Tibial nerve (tissue), 4 donors: ENCODE results near the gene ATP7A. TPM values are rescaled to one million over a fixed set of nuclear protein-coding genes. Genes with fewer than 3 reads are reported as not detected.

Experiments used
- DNase-seq, 2 donors: peaks; one replicate each; pipeline ENCODE4 v3.0.0-alpha.2; 2019; ENCODE audit warnings: low spot score in 2 of 2
- H3K27ac ChIP-seq, 4 donors: fragments of 200-600 bp; sonication (generic) in 3 of 4; one replicate each; pipeline ENCODE4 v1.5.1; 2017 to 2019; ENCODE audit warnings: mild to moderate bottlenecking in 1 of 4
- H3K27me3 ChIP-seq, 2 donors: fragments of 200-600 bp; sonication (generic) in 1 of 2; one replicate each; pipeline versions ENCODE4 v1.5.1 to v1.6.0; 2017 to 2019
- H3K36me3 ChIP-seq, 3 donors: fragments of 200-600 bp; sonication (generic); one replicate each; pipeline ENCODE4 v1.5.1; 2018 to 2019
- H3K4me1 ChIP-seq, 4 donors: fragments of 200-600 bp; sonication (generic) in 3 of 4; one replicate each; pipeline ENCODE4 v1.5.1; 2017 to 2019
- H3K4me3 ChIP-seq, 4 donors: fragments of 200-600 bp; sonication (generic) in 3 of 4; one replicate each; pipeline ENCODE4 v1.5.1; 2017 to 2019; ENCODE audit warnings: mild to moderate bottlenecking in 1 of 4, moderate library complexity in 1 of 4
- H3K9me3 ChIP-seq, 4 donors: fragments of 200-600 bp; sonication (generic) in 3 of 4; one replicate each; pipeline ENCODE4 v1.5.1; 2017 to 2019
- EP300 ChIP-seq, 2 donors: sonication (generic); formaldehyde crosslinking; IDR thresholded peaks; one replicate each; pipeline ENCODE4 v1.6.1; 2017; ENCODE audit warnings: antibody characterized with exemption in 2 of 2, mild to moderate bottlenecking in 1 of 2
- POLR2A ChIP-seq, 2 donors: fragments of 450-650 bp; IDR thresholded peaks; one replicate each; pipeline ENCODE4 v1.6.1; 2017; ENCODE audit warnings: antibody characterized with exemption in 2 of 2, mild to moderate bottlenecking in 2 of 2, moderate library complexity in 2 of 2
- WGBS, 2 donors: methylation state at CpG; one replicate each; pipeline ENCODE4 v1.1.5; 2018; 5-methylcytosine and 5-hydroxymethylcytosine counted together
- total RNA-seq, 4 donors: library from RNA; depleted of rRNA; stranded (reverse); fragments of >200 nt; gene quantifications; one replicate each; pipeline ENCODE4 v1.1.0, GENCODE V29; 2016
- TF ChIP-seq, protein P1 (sequence below), 5 experiments: fragments of 200-600 bp in 3 of 5; fragments of 450-650 bp in 2 of 5; sonication (generic) in 3 of 5; IDR thresholded peaks; one replicate each; pipeline ENCODE4 v1.5.1; 2016 to 2019; ENCODE audit warnings: antibody characterized with exemption in 5 of 5, mild to moderate bottlenecking in 3 of 5, moderate library complexity in 2 of 5

The ATP7A gene
- total RNA-seq, 4 donors from 2014 or later, result 9.4 to 12.7 (median 10.4) TPM

DNA sequence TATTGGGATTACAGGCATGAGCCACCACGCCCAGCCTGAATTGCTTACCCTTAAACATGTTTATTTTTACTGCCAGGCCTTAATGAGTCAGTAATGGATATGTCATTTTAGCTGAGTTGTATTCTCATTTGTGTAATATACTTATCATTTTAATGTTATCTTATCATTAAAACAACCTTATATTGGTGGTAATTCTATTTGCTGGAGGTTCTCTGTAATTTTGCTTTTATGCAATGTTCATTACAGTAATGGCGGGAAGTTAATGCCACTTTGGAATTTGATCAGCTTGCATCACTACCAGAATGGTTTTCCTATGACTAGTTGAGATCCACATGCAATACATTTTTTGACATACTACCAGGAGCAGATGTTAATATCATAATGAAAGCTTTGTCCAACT is 65.3 kb downstream of the ATP7A start:
- Histone ChIP-seq H3K4me1 (no peaks in the 10 kb centered on the region), H3K27ac (no peak overlapping the region), H3K9me3 (no peaks in the 10 kb centered on the region), H3K27me3 (peaks cover 0 to 7% of the 10 kb centered on the region in 2 donors), H3K4me3 (no peak overlapping the region), H3K36me3 (peaks cover 0 to 4% (median 0%) of the 10 kb centered on the region in 3 donors)
- TF ChIP-seq EP300 (IDR thresholded peaks at IDR 0.05) (no peak), POLR2A (IDR thresholded peaks at IDR 0.05) (no peak)
- whole genome bisulfite sequencing, 2 donors, result 79 to 95% methylated on average over 2 of the region's 2 CpGs
- no peak for DNase-seq

DNA sequence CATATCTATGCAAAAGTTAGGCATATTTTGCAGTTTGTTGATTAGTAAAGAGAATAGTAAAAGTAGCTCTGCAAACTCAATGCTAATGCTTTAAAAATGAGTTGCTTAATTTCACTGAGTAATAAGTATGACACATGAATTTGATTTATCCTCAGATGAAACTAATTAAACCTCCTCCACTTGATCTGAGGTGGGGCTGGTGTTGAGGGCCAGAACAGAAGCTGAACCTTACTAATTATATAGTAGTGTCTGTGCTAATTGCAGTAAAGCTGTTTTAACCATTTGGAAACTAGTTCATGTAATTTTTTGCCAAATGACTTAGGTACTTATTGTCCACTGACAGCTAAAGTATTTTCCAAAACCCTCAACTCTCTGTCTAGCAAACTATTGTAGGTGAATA is 66.6 kb downstream of the ATP7A start:
- peaks cover 0 to 4% (median 0%) of the 10 kb centered on the region in 3 donors for H3K36me3 ChIP-seq
- H3K27ac ChIP-seq, result no peak overlapping the region
- peaks cover 0 to 7% of the 10 kb centered on the region in 2 donors for H3K27me3 ChIP-seq
- TF ChIP-seq, protein P1, sequence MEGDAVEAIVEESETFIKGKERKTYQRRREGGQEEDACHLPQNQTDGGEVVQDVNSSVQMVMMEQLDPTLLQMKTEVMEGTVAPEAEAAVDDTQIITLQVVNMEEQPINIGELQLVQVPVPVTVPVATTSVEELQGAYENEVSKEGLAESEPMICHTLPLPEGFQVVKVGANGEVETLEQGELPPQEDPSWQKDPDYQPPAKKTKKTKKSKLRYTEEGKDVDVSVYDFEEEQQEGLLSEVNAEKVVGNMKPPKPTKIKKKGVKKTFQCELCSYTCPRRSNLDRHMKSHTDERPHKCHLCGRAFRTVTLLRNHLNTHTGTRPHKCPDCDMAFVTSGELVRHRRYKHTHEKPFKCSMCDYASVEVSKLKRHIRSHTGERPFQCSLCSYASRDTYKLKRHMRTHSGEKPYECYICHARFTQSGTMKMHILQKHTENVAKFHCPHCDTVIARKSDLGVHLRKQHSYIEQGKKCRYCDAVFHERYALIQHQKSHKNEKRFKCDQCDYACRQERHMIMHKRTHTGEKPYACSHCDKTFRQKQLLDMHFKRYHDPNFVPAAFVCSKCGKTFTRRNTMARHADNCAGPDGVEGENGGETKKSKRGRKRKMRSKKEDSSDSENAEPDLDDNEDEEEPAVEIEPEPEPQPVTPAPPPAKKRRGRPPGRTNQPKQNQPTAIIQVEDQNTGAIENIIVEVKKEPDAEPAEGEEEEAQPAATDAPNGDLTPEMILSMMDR (IDR thresholded peaks at IDR 0.05), result no peak
- TF ChIP-seq POLR2A (IDR thresholded peaks at IDR 0.05) (no peak), EP300 (IDR thresholded peaks at IDR 0.05) (no peak)
- no peaks in the 10 kb centered on the region for H3K9me3 ChIP-seq
- no peak for DNase-seq
- no peaks in the 10 kb centered on the region for H3K4me1 ChIP-seq
- H3K4me3 ChIP-seq, result no peak overlapping the region

DNA sequence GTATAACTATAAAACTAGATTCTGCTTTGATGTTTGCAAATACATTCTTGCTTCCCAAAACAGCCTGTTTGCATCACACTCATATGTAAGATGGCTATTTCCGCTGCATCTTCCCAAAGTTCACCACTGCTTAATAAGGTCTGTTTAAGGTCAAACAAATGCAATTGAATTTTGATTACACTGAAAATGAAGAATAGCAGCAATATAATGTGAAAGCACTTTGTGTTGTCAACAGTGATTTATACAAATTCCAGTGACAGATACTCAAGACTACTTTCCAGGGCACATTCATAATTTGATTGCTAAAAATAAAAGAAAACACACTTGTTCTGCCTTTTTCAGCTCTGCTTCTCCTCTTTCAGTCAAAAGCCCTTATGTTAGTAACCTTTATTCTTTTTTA is 67.0 kb downstream of the ATP7A start:
- no peaks in the 10 kb centered on the region for H3K4me1 ChIP-seq
- peaks cover 0 to 4% (median 0%) of the 10 kb centered on the region in 3 donors for H3K36me3 ChIP-seq
- H3K9me3 ChIP-seq, result no peaks in the 10 kb centered on the region
- H3K27me3 ChIP-seq, result peaks cover 0 to 7% of the 10 kb centered on the region in 2 donors
- 87 to 91% methylated on average over 1 of the region's 1 CpG for WGBS, 2 donors
- DNase-seq, result no peak
- no peak overlapping the region for H3K4me3 ChIP-seq
- H3K27ac ChIP-seq, result no peak overlapping the region
- TF ChIP-seq, protein P1 (IDR thresholded peaks at IDR 0.05), result no peak
- TF ChIP-seq POLR2A (IDR thresholded peaks at IDR 0.05) (no peak), EP300 (IDR thresholded peaks at IDR 0.05) (no peak)

DNA sequence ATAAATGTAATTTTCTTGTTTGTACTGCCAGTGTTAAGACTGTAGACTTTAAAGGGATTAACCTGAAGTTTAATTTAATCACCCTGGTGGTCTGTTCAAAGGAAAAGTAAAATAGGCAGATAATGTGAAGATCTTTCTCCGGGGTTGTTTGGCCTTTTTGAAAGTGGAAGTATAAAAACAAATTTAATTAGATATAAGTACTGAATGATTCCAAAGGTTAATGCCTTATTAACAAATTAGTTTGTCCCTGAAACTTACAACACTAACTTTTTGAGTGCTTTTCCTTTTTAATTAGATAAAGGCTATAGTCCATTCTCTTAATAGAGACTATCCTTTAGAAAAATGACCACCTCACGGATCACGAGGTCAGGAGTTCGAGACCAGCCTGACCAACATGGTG is 69.4 kb downstream of the ATP7A start:
- Histone ChIP-seq H3K27ac (no peak overlapping the region), H3K4me3 (no peak overlapping the region), H3K36me3 (no peaks in the 10 kb centered on the region), H3K9me3 (no peaks in the 10 kb centered on the region), H3K27me3 (peaks cover 0 to 7% of the 10 kb centered on the region in 2 donors), H3K4me1 (no peaks in the 10 kb centered on the region)
- WGBS, 2 donors, result 87 to 90% methylated on average over 4 of the region's 4 CpGs
- DNase-seq, result no peak
- TF ChIP-seq, protein P1 (IDR thresholded peaks at IDR 0.05), result no peak
- TF ChIP-seq POLR2A (IDR thresholded peaks at IDR 0.05) (no peak), EP300 (IDR thresholded peaks at IDR 0.05) (no peak)

DNA sequence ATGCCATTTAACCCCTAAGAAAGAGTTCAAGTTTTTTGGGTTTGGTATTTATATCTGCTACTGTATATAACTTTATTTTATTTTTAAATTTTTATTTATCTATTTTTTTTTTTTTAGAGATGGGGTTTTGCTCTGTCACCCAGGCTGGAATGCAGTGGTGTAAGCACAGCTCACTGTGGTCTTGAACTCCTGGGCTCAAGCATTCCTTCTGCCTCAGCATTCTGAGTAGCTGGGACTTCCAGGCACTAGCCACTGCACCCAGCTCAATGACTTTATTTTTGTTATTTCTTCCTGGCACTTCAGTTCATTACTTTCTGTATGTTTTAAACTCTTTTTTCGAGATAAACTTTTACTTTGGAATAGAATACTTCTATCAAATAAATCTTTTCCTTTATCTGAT is 101.4 kb downstream of the ATP7A start:
- WGBS, 2 donors, result 74 to 100% methylated on average over 1 of the region's 1 CpG
- H3K9me3 ChIP-seq, result no peaks in the 10 kb centered on the region
- peaks cover 0 to 6% (median 0%) of the 10 kb centered on the region in 3 donors for H3K36me3 ChIP-seq
- no peaks in the 10 kb centered on the region for H3K27me3 ChIP-seq
- no peaks in the 10 kb centered on the region for H3K4me1 ChIP-seq
- no peak overlapping the region for H3K27ac ChIP-seq
- TF ChIP-seq EP300 (IDR thresholded peaks at IDR 0.05) (no peak), POLR2A (IDR thresholded peaks at IDR 0.05) (no peak)
- TF ChIP-seq, protein P1 (IDR thresholded peaks at IDR 0.05), result no peak
- no peak overlapping the region for H3K4me3 ChIP-seq
- DNase-seq, result no peak
